Fibroblast of the aortic adventitia (primary cell): ENCODE results near the gene KIAA0232. TPM values are rescaled to one million over a fixed set of nuclear protein-coding genes. Genes with fewer than 3 reads are reported as not detected.

ENCODE experiments used
- DNase-seq: peaks from one replicate; pipeline ENCODE4 v3.0.0-alpha.2; 2010; ENCODE audit warnings: low read depth
- H3K4me3 ChIP-seq: 2 replicates; pipeline ENCODE4 v1.5.1; 2011; ENCODE audit warnings: low read depth, mild to moderate bottlenecking, control low read depth, low read length, moderate library complexity
- total RNA-seq: library from RNA; depleted of rRNA; stranded (reverse); fragments of >200 nt; gene quantifications from 2 replicates; pipeline ENCODE4 v1.2.3, GENCODE V29; 2012; ENCODE audit warnings: low replicate concordance
- TF ChIP-seq, protein P1 (sequence below): IDR thresholded peaks from 2 replicates; pipeline ENCODE4 v1.5.1; 2011; ENCODE audit warnings: mild to moderate bottlenecking, low read length, control low read depth, inconsistent platforms; ENCODE audit not compliant: insufficient read depth

KIAA0232 gene
- total RNA-seq, 1 donor: 28.7 TPM

DNA sequence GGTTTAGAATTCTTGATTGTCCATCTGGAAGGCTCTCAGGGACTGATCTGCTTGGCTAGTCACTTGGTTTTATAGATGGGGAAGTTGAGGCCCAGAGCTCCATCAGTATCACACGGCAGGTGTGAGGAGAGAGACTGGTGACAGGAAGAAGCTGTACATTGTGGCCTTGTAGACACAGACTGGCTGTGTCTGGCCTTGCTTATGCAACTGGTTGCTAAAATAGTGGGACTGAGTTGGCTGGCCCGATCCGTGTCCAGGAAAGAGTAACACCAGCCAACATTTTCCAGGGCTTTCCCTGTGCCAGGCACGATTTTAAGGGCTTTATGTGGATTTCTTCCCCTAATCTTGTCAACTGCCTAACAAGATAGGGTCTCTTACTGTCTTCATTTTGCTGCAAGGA, 129.9 kb downstream of the KIAA0232 start:
- TF ChIP-seq, protein P1, sequence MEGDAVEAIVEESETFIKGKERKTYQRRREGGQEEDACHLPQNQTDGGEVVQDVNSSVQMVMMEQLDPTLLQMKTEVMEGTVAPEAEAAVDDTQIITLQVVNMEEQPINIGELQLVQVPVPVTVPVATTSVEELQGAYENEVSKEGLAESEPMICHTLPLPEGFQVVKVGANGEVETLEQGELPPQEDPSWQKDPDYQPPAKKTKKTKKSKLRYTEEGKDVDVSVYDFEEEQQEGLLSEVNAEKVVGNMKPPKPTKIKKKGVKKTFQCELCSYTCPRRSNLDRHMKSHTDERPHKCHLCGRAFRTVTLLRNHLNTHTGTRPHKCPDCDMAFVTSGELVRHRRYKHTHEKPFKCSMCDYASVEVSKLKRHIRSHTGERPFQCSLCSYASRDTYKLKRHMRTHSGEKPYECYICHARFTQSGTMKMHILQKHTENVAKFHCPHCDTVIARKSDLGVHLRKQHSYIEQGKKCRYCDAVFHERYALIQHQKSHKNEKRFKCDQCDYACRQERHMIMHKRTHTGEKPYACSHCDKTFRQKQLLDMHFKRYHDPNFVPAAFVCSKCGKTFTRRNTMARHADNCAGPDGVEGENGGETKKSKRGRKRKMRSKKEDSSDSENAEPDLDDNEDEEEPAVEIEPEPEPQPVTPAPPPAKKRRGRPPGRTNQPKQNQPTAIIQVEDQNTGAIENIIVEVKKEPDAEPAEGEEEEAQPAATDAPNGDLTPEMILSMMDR: no peak

DNA sequence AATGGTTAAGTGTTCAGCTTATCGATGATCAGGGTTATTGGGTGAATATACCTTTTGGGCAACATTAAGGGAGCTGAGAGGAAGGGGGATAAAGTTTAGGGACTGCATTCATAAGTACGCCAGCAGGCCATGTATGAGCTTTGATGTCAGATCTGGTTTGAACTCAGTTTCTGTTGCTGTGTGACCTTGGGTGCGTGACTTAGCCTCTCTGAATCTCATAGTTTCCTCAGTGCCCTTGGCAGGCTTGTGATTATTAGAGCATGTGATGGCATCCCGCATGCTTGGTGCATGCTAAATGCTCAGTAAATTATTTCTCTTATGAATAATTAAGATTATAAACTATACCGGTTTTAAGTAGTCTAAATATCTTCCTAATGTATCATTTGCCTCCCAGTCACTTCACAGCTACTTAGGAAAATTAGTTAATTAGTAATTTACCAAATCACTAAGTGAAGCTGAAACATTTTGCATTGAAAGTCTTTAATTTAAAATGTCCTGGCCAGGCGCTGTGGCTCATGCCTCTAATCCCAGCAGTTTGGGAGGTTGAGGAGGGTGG, 130.9 kb downstream of the KIAA0232 start:
- DNase-seq: no peak
- no peak overlapping the region for H3K4me3 ChIP-seq

More for the DNA sequence above, 129.9 kb downstream of the KIAA0232 start:
- H3K4me3 ChIP-seq: no peak overlapping the region
- no peak for DNase-seq

DNA sequence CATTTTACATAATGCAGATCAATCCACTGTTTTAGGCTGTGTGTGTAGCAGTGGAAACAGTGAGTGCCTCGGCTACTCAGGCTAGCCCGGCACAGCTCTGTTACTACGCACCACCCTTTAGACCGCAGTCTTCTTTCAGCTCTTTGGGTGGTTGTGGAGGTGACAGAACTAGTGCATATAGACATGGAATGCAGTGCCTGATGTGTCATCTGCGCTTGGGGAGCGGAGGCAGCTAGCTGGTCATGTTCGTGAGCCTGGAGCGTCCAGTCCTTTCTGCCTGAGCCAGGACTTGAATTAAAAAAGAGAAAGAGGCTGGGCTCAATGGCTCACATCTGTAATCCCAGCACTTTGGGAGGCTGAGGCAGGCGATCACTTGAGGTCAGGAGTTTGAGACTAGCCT, 131.9 kb downstream of the KIAA0232 start:
- no peak for DNase-seq
- TF ChIP-seq, protein P1: no peak
- H3K4me3 ChIP-seq: no peak overlapping the region

More for the DNA sequence above, 130.9 kb downstream of the KIAA0232 start:
- TF ChIP-seq, protein P1: no peak

DNA sequence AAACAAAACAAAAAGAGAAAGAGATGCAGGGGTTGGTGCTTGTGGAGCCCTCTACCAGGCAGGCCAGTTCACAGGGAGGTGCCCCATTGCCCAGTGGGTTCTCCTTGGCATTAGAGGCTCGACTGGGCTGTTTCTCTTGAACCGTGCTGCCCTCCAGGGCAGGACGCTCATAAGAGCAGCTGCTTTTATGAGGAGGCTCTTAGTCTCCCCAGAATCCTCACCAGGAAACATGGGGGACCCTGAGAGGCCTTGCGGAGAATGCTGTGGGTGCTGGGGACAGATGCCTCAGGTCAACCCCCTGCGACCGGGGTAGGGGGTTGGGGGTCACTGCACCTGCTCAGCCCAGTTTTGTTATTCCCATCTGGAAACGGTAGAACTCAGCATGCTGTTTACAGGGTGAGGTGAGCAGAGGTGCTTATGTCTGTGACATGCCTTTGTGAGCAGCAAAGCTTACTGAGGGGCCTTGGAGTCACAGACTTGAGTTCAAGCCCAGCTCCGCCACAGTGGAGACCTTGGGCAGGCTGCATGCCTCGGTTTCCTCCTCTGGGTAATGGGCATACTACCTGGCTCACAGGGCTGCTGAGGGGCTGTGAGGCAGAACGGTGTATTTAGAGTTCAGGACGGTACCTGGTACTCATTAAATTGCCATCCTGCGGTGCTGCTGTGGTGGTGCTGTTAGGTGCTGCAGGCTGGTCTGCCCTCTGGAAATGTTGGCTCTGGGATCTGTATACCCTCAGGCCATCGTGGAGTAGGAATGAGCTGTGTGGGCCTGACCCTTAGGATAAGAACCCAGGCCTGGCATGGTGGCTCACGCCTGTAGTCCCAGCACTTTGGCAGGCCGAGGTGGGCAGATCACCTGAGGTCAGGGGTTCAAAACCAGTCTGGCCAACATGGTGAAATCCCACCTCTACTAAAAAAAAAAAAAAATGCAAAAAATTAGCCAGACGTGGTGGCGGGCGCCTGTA, 132.8 kb downstream of the KIAA0232 start:
- TF ChIP-seq, protein P1: no peak
- H3K4me3 ChIP-seq: no peak overlapping the region
- DNase-seq: no peak

DNA sequence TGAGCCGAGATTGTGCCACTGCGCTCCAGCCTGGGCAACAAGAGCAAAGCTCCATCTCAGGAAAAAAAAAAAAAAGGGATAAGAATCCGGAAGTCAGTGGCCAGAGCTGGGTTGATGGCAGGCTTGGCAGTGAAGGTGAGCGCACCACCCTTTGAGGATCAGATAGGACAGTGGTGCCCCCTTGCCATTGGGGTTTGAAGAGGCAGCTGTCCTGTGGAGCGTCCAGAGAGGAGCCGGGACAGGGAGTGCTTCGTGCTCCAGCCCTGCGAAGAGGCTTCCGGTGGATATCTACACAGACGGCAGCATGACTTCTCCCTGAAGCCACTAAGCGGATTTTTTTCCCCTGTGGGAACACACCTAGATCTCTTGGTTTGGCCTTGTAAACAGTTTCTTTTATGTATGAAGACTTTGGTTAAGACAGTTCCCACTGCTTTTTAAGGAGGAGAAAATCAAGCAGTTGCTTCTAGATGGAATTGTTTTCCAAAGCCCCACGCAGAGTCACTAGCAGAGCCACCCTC, 133.6 kb downstream of the KIAA0232 start:
- no peak overlapping the region for H3K4me3 ChIP-seq
- DNase-seq: no peak
- TF ChIP-seq, protein P1: no peak

DNA sequence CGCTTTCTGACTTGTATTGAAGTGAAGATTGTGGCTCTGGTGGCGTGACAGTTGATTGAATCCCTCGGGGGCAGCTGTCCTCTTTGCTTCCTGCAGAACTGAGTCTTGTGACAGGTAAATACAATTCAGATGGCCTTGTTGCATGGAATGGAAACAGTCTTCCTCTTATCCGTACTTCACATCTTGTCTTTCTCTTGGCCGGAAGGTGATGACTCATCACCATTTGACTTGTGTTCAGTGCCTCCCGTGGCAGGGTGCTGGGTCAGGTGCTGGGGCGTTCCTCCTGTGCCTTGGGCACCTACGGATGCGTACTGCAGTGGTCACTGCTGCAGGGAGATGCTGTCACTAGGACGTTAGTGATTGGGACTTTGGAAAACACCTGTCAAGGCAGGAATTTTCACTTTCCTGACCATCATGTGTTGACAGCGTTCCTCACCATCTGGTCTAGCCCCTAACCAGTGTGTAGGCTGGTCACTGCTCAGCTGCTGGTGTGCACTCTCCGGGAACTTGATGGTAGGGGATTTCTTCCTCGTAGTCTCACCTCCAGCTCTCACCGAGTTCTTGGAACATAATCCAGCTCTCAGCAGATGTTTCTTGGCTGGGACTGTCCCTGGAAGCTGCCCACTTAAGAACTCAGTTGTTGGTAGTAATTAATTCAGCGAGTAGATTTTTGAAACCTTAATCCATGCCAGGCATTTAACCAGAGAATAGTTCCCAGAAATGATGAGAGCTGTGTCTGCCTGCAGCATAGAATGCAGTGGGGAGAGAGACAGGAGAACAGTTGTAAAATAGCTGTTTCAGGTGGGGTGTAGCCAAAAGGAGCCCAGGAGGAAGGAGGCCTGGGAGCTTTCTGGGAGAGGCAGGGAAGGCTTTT, 134.3 kb downstream of the KIAA0232 start:
- no peak for DNase-seq
- no peak overlapping the region for H3K4me3 ChIP-seq
- TF ChIP-seq, protein P1: no peak
